HG03196 (cell line): ENCODE measurements around the gene TNXB.
"Not testable (repeated sequence)": the region's sequence is repeated elsewhere in the genome, so short reads cannot be mapped to it uniquely, and the experiment has no call there.

Source experiments
- ATAC-seq: cut with Tn5 transposase; IDR thresholded peaks from one replicate; pipeline ENCODE4 v1.9.1; 2021; ENCODE audit not compliant: unreplicated experiment

Gene TNXB

GRCh38 chr6:32146287-32146686, 37.1 kb upstream of the TNXB start:
- no peak for ATAC-seq

- ATAC-seq: not testable (repeated sequence)
Measured at GRCh38 chr6:32144238-32144637, 35.1 kb upstream of the TNXB start.

GRCh38 chr6:32140420-32141046, 31.4 kb upstream of the TNXB start:
- ATAC-seq: no peak

GRCh38 chr6:32139590-32139989, 30.5 kb upstream of the TNXB start:
- no peak for ATAC-seq

GRCh38 chr6:32137454-32137853, 28.3 kb upstream of the TNXB start:
- ATAC-seq: no peak

GRCh38 chr6:32133786-32134185, 24.6 kb upstream of the TNXB start:
- ATAC-seq: no peak

GRCh38 chr6:32132110-32132509, 23.0 kb upstream of the TNXB start:
- ATAC-seq: no peak

GRCh38 chr6:32131439-32131948, 22.4 kb upstream of the TNXB start:
- no peak for ATAC-seq

GRCh38 chr6:32129297-32130088, 20.4 kb upstream of the TNXB start:
- no peak for ATAC-seq

GRCh38 chr6:32128751-32129296, 19.7 kb upstream of the TNXB start:
- no peak for ATAC-seq

- ATAC-seq: peak; percentile 90
Measured at GRCh38 chr6:32127717-32128592, 18.8 kb upstream of the TNXB start, which contains the start of gene ATF6B. Gene ATF6B (minus strand): TSS chr6:32128246. CDS start chr6:32128207, 39 bp downstream.

- ATAC-seq: no peak
Measured at GRCh38 chr6:32127409-32127716, 18.2 kb upstream of the TNXB start.

- no peak for ATAC-seq
Measured at GRCh38 chr6:32126880-32127279, 17.7 kb upstream of the TNXB start.

GRCh38 chr6:32123681-32124080, 14.5 kb upstream of the TNXB start:
- no peak for ATAC-seq

- ATAC-seq: no peak
Measured at GRCh38 chr6:32120573-32121059, 11.5 kb upstream of the TNXB start.

- peak; percentile 56 for ATAC-seq
Measured at GRCh38 chr6:32118782-32119628, 9.9 kb upstream of the TNXB start.

GRCh38 chr6:32117461-32117860, 8.3 kb upstream of the TNXB start:
- ATAC-seq: no peak

GRCh38 chr6:32116674-32117073, 7.5 kb upstream of the TNXB start:
- no peak for ATAC-seq

GRCh38 chr6:32115623-32116022, 6.5 kb upstream of the TNXB start:
- no peak for ATAC-seq

- no peak for ATAC-seq
Measured at GRCh38 chr6:32114796-32115195, 5.7 kb upstream of the TNXB start.
